Activated CD4-positive, alpha-beta T cell treated with anti-CD3 and anti-CD28 coated beads, Interleukin-2, amount 50 U/mL, for 1 hour (primary cell): ENCODE results near the gene LOXHD1.

Source experiments
- DNase-seq: peaks from one replicate; pipeline ENCODE4 v3.0.0-alpha.2; 2020

LOXHD1 gene

DNA sequence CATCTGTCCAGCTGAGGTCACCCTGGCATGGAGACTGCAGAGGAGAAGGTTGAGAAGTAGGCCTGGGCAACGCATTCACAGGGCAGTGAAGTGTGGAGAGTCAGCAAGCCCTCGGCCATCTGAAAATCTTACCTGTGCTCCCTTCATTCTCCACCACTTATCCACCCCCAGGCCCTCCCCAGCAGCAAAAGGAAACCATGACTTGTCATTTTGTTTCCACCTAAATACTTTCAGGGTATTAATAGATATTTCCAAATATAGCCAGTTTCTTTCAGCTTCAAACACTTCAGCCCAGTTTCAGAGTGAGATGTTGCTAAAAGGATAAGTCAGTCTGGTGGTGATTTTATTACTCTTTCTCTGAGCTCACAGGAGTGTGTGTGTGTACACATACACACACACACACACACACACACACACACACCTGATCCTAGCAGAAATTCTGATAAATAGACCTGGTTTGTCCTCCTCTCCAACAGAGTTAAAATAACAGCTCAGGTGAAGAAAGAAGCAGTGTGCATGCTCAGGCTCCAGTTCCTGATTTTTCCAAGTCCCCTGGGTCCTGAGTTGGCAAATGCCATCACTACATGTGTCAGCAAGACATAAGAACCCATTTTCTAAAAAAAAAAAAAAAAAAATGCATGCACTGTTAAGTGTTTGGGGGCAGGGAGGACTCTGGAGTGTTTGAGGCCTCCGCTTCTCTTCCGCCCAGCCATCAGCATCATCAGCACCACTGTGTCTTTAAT lies 82.8 kb downstream of the LOXHD1 start:
- DNase-seq, result no peak

GRCh38 chr18:46573156-46573555 lies 83.9 kb downstream of the LOXHD1 start:
- DNase-seq, result no peak

DNA sequence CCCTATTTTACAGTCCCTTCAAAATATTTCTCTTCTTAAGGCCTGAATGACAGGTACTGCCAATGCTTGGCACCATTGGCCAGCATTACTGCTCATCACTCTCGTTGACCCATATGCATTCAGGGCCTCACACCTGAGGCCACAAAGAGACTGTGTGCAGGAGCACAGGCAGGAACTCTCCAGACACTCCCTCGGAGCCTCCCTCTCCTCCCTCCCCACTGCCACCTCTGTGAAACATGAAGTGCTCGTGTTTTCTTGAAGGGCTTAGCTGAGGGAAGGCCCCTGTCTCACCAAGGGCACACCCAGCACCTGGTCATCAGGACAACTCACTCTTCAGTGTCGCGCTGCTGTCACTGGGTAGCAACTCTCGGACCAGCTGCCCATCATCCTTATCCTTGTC lies 85.3 kb downstream of the LOXHD1 start:
- no peak for DNase-seq

DNA sequence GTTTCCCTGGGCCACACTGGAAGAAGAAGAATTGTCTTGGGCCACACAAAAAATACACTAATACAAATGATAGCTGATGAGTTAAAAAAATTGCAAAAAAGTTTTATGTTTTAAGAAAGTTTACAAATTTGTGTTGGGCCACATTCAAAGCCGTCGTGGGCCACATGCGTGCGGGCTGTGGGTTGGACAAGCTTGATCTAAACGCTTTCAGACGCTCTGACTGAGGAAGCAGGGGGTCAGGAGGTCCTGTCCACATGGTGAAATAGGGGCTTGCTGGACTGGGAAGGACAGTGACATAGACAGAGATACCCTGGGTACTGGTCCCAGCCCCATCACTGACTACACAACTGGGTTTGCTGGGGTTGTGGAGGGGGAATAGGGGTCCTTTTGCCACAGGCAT lies 86.4 kb downstream of the LOXHD1 start:
- DNase-seq, result no peak

GRCh38 chr18:46570134-46570533 lies 86.9 kb downstream of the LOXHD1 start:
- DNase-seq, result no peak

DNA sequence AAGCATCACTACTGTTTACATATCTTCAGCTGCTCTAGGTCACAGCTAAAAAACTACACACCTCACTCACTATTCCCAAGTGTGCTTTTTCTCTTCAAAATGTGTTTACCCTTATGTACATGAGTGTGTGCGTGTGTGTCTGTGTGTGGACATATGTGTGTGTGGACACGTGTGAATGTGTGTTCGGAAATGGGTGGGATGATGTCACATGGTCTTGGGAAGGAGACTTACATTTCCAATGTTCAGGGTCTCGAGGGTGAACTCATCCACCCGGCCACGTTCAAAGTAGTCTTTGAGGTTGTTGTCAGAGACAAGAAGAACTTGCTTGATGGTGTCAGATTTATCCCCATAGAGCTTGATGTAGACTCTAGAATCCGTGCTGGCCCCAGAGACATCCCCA lies 87.8 kb downstream of the LOXHD1 start:
- no peak for DNase-seq

DNA sequence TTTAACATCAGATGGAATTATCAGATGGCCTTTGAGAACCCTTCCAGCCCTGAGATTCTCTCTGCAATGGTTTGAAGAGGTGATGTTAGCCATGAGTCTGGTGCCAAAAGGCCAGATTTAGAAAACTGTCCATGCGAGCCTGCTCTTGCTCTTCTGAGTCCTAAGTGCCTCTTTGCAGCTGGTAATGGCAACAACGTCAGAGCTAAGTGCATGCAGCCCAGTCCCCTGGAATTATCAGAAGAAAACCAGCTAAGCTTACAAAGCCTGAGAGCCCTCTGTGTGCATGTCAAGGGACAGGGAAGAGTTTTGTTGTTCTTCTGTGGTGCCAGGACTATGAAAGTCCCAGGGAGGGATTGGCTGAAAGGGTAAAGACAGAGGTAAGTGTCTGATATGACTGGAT lies 89.8 kb downstream of the LOXHD1 start:
- DNase-seq, result no peak

- no peak for DNase-seq
These were observed 90.9 kb downstream of the LOXHD1 start for GRCh38 chr18:46566111-46566510.

- DNase-seq, result no peak
These were observed 91.8 kb downstream of the LOXHD1 start for GRCh38 chr18:46565256-46565655.

DNA sequence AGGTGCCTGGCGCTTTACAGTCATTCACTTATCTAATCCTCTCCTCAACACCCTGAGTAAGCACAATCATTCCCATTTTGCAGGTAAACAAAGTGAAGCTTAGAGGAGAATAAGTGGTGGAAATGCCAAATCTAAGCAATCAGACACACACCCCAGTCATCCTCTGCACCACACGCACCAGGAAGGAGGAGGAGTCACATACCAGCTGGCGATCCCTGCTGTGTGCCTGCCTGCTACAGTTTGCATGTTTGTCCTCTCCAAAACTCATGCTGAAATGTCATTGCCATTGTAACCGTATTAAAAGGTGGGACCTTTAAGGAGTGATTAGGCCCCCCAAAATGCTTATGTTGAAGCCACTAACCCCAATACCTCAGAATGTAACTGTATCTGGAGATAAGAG lies 93.7 kb downstream of the LOXHD1 start:
- no peak for DNase-seq

- no peak for DNase-seq
These were observed 94.3 kb downstream of the LOXHD1 start for GRCh38 chr18:46562674-46563192.

GRCh38 chr18:46560671-46561045 lies 96.4 kb downstream of the LOXHD1 start:
- no peak for DNase-seq

DNA sequence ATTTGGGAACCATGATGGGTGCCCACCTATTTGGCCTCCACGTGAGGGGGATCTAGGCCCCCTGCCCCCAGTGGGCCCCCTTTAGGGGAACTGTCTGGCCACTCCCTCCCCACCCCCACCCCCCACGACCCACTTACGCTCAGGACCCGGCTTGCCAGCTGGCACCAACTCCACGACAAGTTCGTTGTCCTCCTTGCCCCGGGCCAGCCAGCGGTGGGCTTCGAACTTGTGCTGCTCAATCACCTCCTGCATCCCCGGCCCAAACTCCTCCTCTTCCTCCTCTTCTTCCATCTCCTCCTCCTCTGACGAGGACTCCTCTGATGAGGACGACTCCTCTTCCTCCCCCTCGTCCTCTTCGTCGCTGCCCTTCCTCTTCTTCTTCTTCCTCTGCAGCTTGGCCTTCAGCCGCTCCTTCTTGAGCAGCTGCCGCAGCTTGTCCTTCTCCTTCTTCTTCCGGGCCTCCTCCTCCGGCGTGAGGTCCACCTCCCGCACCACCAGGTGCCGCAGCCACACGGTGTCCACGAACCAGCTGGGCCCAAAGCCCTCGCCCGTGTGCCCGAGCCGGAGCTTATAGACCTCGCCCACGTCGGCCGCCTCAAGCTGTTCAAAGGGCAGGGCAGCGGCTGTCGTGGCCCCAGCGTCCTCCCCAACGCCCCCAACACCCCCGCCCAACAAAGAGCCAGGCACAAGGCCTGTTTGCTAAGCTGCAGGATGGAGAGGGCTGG lies 96.9 kb downstream of the LOXHD1 start:
- no peak for DNase-seq

- DNase-seq, result no peak
These were observed 97.7 kb downstream of the LOXHD1 start for GRCh38 chr18:46559296-46559695.

DNA sequence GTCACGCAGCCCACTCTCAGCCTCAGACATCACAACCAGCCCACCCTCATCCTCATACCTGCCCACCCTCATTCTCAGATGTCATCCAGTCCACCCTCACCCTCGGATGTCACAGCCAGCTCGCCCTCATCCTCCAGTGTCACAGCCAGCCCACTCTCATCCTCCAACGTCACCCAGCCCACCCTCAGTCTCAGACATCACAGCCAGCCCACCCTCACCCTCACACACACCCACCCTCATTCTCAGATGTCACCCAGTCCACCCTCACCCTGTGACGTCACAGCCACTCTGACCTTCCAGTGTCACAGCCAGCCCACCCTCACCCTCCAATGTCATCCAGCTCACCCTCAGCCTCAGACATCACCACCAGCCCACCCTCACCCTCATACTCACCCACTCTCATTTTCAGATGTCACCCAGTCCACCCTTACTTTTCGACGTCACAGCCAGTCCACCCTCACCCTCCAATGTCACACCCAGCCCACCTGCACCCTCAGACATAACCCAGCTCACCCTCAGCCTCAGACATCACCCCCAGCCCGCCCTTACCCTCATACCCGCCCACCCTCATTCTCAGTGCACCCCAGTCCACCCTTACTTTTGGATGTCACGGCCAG lies 100.3 kb downstream of the LOXHD1 start:
- DNase-seq, result no peak

DNA sequence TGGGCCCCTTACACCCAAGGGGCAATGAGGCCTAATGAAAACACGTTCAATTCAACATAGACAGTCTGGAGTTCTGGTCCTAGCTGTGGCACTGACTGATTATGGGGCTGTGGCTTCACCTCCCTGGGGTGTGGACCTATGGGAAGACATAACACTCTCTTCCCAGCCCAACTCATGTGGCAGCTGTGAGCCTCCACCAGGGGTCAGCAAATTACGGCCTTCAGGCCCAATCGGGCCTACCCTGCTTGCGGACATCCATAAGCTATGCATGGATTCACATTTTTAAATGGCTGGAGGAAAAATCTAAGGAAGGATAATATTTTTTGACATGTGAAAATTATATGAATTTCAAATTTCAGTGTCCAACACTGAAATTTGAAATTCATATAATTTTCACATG lies 101.3 kb downstream of the LOXHD1 start:
- no peak for DNase-seq

DNA sequence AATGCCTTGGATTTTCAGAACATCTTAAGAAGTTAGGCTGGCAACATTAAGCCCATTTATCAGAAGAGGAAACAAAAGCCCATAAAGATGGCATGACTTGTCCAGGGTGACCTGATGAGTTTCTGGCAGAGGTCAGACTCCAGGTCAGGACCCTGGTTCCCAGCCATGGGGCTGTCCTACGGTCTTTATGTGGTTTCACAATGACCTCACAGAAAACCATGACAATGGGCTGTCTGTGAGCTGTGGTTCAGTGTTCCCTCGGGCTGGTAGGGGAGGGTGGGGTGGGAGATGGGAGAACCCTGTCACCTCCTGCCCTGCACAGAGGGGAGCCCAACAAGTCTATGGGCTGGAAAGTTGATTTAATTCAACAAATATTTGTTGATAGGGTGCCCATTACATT lies 101.8 kb downstream of the LOXHD1 start:
- no peak for DNase-seq

GRCh38 chr18:46554406-46555080 lies 102.5 kb downstream of the LOXHD1 start:
- no peak for DNase-seq

GRCh38 chr18:46550609-46551008 lies 106.4 kb downstream of the LOXHD1 start:
- no peak for DNase-seq

GRCh38 chr18:46547520-46547919 lies 109.5 kb downstream of the LOXHD1 start:
- DNase-seq, result no peak

- DNase-seq, result no peak
These were observed 110.8 kb downstream of the LOXHD1 start for GRCh38 chr18:46546111-46546640.

GRCh38 chr18:46542545-46542944 lies 114.5 kb downstream of the LOXHD1 start:
- no peak for DNase-seq

DNA sequence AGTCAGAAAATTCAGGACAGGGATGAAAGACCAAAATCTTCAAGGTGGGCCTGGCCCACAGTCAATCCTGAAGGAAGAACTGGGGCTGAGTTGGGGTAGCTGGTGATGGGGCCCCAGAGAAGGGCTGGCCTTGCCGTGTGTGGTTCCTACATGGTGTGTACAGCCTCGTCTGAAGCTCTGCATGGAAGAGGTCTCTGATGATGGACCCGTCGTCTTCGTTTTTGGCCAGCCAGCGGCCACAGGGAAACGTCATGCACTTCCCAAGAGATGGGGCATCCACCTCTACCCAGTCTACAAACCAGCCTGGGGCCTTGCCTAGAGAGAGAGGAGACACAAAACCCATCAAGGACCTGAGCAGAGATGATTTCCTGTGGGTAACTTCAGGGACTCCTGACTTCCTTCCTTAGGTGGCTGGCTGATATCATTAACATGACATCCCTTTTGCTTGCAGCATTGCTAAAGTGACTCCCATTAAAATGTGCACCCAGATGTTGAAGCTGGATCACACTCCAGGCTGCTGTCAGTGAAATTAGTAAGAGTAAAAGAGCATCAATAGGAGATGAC lies 115.3 kb downstream of the LOXHD1 start:
- DNase-seq, result no peak
